ENCODE results near the gene USP34.

The USP34 gene

DNA sequence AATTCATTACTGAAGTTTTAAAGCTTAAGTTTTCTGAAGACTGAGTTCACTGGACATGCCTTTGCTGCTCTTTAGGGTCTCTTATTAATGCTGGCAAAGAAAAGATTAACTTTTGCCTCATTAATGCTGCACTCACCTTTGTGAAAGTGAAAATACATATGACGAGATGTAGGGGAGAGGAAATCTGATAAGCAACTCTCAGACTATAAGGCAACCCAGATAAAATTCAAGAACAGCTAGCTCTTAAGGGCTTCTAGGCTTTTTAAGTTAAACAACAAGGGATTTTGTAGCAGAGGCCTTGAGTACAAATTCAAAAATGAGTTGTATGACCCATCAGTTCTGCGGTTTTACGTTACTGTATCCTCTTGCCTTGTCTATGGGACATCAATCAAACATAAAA lies 143.7 kb downstream of the USP34 start:
- no peaks in the 10 kb centered on the region for H3K27me3 Mint-ChIP-seq
- intact Hi-C loops (cut with micrococcal nuclease), result no loop called here
- no peak overlapping the region for H3K27ac Mint-ChIP-seq
- peaks cover 74% of the 10 kb centered on the region for H3K36me3 Mint-ChIP-seq (ENCODE audit: low read depth)
- H3K4me3 Mint-ChIP-seq, result no peak overlapping the region
- H3K9me3 Mint-ChIP-seq, result no peaks in the 10 kb centered on the region
- no peaks in the 10 kb centered on the region for H3K4me1 Mint-ChIP-seq (ENCODE audit: low read depth)

DNA sequence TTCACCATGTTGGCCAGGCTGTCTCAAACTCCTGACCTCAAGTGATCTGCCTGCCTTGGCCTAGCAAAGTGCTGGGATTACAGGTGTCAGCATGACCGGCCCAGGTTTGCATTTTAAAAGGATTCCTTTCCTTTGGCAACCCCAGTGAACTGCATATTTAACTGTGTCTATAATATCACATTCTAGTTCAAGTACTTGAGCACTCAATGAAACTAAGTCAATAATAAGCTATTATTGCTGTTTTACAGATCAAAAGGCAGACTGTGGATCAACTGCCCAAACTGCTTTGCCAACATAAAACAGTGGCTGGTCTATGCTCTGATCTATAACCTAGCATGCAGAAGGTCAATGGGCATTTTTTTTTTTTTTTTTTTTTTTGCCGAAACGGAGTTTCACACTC lies 144.5 kb downstream of the USP34 start:
- H3K9me3 Mint-ChIP-seq, result no peaks in the 10 kb centered on the region
- intact Hi-C loops (cut with micrococcal nuclease), result no loop called here
- peaks cover 81% of the 10 kb centered on the region for H3K36me3 Mint-ChIP-seq (ENCODE audit: low read depth)
- no peaks in the 10 kb centered on the region for H3K27me3 Mint-ChIP-seq
- no peak overlapping the region for H3K27ac Mint-ChIP-seq
- H3K4me1 Mint-ChIP-seq (ENCODE audit: low read depth), result no peaks in the 10 kb centered on the region
- H3K4me3 Mint-ChIP-seq, result no peak overlapping the region

DNA sequence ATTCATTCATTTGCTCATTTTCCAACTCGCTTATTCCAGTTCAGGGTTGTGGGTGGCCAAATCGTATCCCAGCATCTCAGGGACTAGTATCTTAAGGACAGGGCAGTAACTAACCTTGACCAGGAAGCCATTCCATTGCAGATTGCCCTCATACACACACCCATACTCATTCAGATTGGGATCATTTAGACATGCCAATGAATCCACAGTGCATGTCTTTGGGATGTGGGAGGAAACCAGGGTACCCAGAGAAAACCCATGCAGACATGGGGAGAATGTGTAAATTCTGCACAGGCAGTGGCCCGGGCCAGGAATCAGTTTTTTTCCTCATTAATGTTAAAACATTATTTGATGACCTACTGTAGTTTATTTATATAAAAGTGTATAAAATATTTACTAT lies 150.7 kb downstream of the USP34 start:
- intact Hi-C loops (cut with micrococcal nuclease), result no loop called here
- H3K4me3 Mint-ChIP-seq, result no peak overlapping the region
- no peak overlapping the region for H3K27ac Mint-ChIP-seq
- peaks cover 83% of the 10 kb centered on the region for H3K36me3 Mint-ChIP-seq (ENCODE audit: low read depth)
- H3K9me3 Mint-ChIP-seq, result no peaks in the 10 kb centered on the region
- H3K27me3 Mint-ChIP-seq, result no peaks in the 10 kb centered on the region
- no peaks in the 10 kb centered on the region for H3K4me1 Mint-ChIP-seq (ENCODE audit: low read depth)

DNA sequence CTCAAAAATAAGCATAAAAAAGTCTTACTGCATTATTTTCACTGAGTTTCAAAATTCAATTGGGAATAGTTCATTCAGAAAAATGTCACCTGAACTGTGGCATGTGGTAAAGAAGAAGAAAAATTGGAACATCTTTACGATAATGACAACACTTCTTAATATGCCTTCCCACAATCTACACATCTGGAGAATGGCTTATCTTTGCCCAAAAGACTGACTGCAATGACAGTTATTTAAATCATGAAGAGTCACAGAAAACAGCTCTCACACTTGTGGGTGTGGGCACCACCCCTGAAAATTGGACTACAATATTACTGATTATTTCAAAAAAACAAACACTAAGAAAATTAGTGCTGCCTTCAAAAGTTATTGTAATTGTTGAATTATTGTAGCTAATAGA lies 152.3 kb downstream of the USP34 start:
- intact Hi-C loops (cut with micrococcal nuclease), result no loop called here
- no peaks in the 10 kb centered on the region for H3K4me1 Mint-ChIP-seq (ENCODE audit: low read depth)
- H3K36me3 Mint-ChIP-seq (ENCODE audit: low read depth), result peaks cover 82% of the 10 kb centered on the region
- no peaks in the 10 kb centered on the region for H3K9me3 Mint-ChIP-seq
- no peak overlapping the region for H3K4me3 Mint-ChIP-seq
- H3K27ac Mint-ChIP-seq, result no peak overlapping the region
- H3K27me3 Mint-ChIP-seq, result no peaks in the 10 kb centered on the region

DNA sequence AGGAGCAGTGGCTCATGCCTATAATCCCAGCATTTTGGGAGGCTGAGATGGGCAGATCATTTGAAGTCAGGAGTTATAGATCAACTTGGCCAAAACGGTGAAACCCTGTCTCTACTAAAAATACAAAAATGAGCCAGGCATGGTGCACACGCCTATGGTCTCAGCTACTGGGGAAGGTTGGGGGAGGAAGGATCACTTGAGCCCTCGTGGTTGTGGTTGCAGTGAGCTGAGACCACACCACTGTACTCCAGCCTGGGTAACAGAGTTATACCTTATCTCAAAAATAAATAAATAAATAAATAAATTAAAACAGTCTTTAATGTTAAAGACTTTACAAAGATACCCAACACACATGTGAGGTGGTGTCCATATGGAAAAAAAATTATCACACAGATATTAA lies 174.9 kb downstream of the USP34 start:
- H3K9me3 Mint-ChIP-seq, result no peaks in the 10 kb centered on the region
- no peaks in the 10 kb centered on the region for H3K27me3 Mint-ChIP-seq
- no peak overlapping the region for H3K27ac Mint-ChIP-seq
- no peaks in the 10 kb centered on the region for H3K4me1 Mint-ChIP-seq (ENCODE audit: low read depth)
- H3K36me3 Mint-ChIP-seq (ENCODE audit: low read depth), result peaks cover 88% of the 10 kb centered on the region
- H3K4me3 Mint-ChIP-seq, result no peak overlapping the region
- intact Hi-C loops (cut with micrococcal nuclease), result no loop called here

DNA sequence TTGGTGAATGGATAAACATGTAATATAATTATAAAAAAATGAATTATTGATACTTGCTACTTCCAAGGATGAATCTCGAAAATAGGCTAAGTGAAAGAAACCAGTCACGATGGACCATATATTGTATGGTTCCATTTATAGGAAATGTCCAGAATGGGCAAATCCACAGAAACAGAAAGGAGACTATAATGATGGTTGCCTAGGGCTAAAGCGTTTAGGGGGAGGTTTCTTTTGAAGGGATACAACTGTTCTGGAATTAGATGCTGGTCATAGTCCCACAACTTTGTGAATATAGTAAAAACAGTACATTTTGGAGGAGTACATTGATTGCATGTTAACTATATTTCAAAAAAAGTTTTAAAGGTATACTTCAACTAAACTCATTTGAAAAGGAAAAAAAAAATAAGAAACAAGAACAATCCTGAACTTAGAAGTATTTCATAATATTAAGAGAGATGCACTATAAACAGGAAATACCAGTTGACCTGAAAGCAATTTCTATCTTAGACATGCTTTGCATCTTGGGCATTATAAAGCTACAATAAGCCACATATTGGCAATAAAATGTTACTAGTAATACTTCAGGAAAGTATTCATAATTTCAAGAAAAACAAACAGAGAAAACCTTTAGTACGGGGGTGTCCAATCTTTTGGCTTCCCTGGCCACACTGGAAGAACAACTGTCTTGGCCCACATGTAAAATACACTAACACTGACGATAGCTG lies 178.9 kb downstream of the USP34 start:
- Mint-ChIP-seq H3K4me3 (no peak overlapping the region), H3K4me1 (ENCODE audit: low read depth) (no peaks in the 10 kb centered on the region), H3K27ac (no peak overlapping the region), H3K36me3 (ENCODE audit: low read depth) (peaks cover 86% of the 10 kb centered on the region), H3K27me3 (no peaks in the 10 kb centered on the region), H3K9me3 (no peaks in the 10 kb centered on the region)
- intact Hi-C loops (cut with micrococcal nuclease), result no loop called here

DNA sequence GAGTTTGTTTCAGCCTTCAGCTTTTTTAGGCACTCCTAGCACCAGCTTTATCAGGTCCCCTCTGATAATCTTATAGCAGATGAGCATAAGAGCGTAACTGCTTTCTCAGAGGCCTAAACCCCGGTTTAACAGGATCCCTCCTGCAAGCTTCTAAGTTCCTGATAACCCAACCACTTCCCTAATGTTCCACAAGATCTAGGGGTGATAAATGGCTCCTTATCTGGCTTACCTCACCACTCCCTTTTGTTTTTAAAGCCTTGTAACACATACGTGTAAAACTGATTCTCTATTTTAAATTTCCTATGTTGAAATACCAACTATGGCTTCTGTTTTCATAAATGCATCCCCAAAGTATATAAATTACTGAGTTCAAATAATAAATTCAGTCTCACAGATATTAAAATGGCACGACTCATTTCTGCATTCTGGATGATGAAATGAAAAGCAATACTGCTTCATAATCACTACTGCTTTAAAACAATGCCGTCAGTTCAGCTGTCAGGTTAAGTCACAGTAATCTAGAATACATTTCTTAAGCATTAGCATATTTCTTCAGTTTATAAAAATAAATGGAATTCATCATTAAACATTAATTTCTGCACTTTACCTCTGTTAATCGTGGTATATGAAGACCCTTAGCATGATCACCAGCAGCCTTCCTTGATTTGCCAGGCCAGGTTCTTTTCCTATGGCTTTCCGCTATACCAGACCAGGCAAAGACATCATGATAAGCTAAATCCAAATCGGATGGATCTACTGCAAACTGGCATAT lies 182.6 kb downstream of the USP34 start:
- intact Hi-C loops (cut with micrococcal nuclease), result no loop called here
- no peak overlapping the region for H3K27ac Mint-ChIP-seq
- H3K4me3 Mint-ChIP-seq, result no peak overlapping the region
- no peaks in the 10 kb centered on the region for H3K9me3 Mint-ChIP-seq
- no peaks in the 10 kb centered on the region for H3K4me1 Mint-ChIP-seq (ENCODE audit: low read depth)
- no peaks in the 10 kb centered on the region for H3K27me3 Mint-ChIP-seq
- H3K36me3 Mint-ChIP-seq (ENCODE audit: low read depth), result peaks cover 65% of the 10 kb centered on the region

DNA sequence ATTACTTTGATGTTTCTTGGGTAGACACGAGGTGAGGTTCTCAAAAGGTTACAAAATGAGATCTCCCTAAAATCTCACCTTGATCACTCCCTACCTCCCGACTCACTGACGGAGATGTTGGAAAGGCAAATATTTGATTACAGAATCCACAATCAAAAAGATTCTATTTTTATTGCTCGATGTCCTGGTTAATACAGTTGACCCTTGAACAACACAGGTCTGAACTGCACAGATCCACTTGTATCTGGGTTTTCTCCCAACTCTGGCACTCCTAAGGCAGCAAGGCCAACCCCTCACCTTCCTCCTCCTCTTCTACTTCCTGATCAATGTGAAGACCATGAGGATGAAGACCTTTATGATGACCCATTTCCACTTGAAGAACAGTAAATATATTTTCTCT lies 183.6 kb downstream of the USP34 start:
- H3K27me3 Mint-ChIP-seq, result no peaks in the 10 kb centered on the region
- H3K36me3 Mint-ChIP-seq (ENCODE audit: low read depth), result peaks cover 70% of the 10 kb centered on the region
- H3K27ac Mint-ChIP-seq, result no peak overlapping the region
- no peak overlapping the region for H3K4me3 Mint-ChIP-seq
- intact Hi-C loops (cut with micrococcal nuclease), result no loop called here
- no peaks in the 10 kb centered on the region for H3K9me3 Mint-ChIP-seq
- H3K4me1 Mint-ChIP-seq (ENCODE audit: low read depth), result no peaks in the 10 kb centered on the region

DNA sequence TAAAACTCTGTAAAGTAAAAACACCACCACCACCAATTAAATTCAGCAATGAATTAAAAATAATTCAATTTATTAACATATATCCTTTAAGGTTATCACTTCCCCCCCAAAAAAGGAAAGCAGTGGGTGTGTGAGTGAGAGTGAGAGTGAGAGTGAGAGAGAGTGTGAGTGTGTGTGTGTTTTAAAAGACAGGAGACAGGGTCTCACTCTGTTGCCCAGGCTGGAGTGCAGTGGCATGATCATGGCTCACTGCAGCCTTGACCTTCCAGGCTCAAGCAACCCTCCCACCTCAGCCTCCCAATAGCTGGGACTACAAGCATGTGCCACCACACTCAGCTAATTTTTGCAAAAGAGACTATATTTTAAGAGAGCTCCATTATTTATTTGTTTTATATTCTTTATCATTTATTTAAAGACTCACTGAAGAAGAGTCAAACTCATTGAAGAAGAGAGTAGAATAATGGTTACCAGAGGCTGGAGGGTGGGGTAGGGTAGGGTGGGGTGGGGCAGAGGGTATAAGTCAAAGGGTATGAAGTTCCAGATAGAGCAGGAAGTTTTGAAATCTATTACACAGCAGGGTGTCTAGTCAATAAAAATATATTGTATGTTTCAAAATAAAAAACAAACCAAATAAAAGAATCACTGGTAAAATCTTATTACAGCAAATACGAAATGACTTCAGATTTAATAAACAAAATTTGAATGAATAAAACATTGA lies 187.3 kb downstream of the USP34 start:
- Mint-ChIP-seq H3K36me3 (ENCODE audit: low read depth) (peaks cover 75% of the 10 kb centered on the region), H3K27ac (no peak overlapping the region), H3K9me3 (no peaks in the 10 kb centered on the region), H3K27me3 (no peaks in the 10 kb centered on the region), H3K4me3 (no peak overlapping the region), H3K4me1 (ENCODE audit: low read depth) (no peaks in the 10 kb centered on the region)
- intact Hi-C loops (cut with micrococcal nuclease), result no loop called here

DNA sequence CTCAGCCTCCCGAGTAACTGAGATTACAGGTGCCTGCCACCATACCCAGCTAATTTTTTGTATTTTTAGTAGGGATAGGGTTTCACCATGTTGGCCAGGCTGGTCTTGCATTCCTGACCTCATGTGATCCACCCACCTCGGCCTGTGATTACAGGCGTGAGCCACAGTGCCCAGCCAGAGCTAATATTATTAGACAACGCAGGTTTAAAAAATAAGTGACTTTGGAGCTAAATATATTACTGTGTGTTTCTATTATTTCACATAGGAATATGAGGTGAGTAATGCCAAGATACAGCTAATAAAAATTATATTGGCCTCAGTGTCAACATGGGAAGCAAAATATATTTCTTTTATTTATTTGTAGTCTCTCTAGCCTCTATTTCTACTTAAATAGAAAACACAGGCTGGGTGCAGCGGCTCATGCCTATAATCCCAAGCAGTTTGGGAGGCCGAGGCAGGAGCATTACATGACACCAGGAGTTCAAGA lies 188.7 kb downstream of the USP34 start:
- H3K27ac Mint-ChIP-seq, result no peak overlapping the region
- intact Hi-C loops (cut with micrococcal nuclease), result no loop called here
- no peaks in the 10 kb centered on the region for H3K27me3 Mint-ChIP-seq
- no peak overlapping the region for H3K4me3 Mint-ChIP-seq
- H3K36me3 Mint-ChIP-seq (ENCODE audit: low read depth), result peaks cover 75% of the 10 kb centered on the region
- no peaks in the 10 kb centered on the region for H3K4me1 Mint-ChIP-seq (ENCODE audit: low read depth)
- H3K9me3 Mint-ChIP-seq, result no peaks in the 10 kb centered on the region

DNA sequence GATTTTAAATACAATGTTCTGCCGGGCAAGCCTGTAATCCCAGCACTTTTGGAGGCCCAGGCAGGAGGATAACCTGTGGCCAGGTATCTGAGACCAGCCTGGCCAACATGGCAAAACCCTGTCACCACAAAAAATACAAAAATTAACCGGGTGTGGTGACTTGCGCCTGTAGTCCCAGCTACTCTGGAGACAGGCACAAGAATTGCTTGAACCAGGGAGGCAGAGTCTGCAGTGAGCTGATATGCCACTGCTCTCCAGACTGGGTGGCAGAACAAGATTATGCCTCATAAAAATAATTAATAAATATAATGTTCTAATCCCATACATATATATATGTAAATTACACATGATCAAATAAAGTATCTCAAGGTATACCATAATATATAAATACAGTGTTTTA lies 189.6 kb downstream of the USP34 start:
- H3K27me3 Mint-ChIP-seq, result no peaks in the 10 kb centered on the region
- peaks cover 73% of the 10 kb centered on the region for H3K36me3 Mint-ChIP-seq (ENCODE audit: low read depth)
- H3K4me3 Mint-ChIP-seq, result no peak overlapping the region
- intact Hi-C loops (cut with micrococcal nuclease), result no loop called here
- H3K27ac Mint-ChIP-seq, result no peak overlapping the region
- H3K9me3 Mint-ChIP-seq, result no peaks in the 10 kb centered on the region
- no peaks in the 10 kb centered on the region for H3K4me1 Mint-ChIP-seq (ENCODE audit: low read depth)

DNA sequence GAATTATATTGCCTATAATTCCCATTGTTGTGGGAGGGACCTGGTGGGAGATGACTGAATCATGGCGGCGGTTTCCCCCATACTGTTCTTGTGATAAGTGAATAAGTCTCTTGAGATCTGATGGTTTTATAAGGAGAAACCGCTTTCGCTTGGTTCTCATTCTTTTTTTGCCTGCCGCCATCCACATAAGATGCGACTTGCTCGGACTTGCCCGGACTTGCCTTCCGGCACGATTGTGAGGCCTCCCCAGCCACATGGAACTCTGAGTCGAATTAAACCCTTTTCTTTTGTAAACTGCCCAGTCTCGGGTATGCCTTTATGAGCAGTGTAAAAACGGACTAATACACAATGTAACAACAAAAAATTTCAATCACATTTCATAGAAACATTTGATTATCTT lies 193.1 kb downstream of the USP34 start:
- H3K27me3 Mint-ChIP-seq, result no peaks in the 10 kb centered on the region
- no peak overlapping the region for H3K4me3 Mint-ChIP-seq
- no peak overlapping the region for H3K27ac Mint-ChIP-seq
- intact Hi-C loops (cut with micrococcal nuclease), result no loop called here
- no peaks in the 10 kb centered on the region for H3K9me3 Mint-ChIP-seq
- peaks cover 78% of the 10 kb centered on the region for H3K36me3 Mint-ChIP-seq (ENCODE audit: low read depth)
- no peaks in the 10 kb centered on the region for H3K4me1 Mint-ChIP-seq (ENCODE audit: low read depth)

DNA sequence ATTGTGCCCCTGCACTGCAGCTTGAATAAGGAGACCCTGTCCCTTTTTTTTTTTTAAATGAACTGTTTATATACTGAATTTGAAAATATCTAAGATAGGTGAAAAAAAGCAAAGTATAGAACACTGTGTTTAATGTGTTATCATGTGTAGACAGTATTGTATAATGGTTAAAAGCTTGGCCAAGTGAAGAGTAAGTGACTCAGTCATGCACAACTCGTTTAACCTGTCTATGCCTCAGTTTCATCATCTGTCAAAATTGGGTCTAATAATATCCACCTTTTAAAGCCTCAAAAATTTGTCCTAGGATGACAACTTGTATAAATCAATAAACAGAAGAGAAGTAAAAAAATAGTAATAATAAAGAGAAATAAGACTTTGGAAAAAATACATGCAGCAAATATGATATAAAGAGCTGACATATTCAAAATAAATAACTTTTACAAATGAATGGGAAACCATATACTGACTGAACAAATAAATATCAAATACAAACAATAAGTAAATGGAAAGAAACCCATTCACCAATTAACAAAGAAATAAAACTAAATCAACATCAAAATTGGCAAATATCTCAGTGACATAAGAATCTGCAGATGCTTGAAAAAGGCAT lies 195.2 kb downstream of the USP34 start:
- no peaks in the 10 kb centered on the region for H3K27me3 Mint-ChIP-seq
- H3K27ac Mint-ChIP-seq, result no peak overlapping the region
- peaks cover 78% of the 10 kb centered on the region for H3K36me3 Mint-ChIP-seq (ENCODE audit: low read depth)

More for the DNA sequence above, 195.2 kb downstream of the USP34 start:
- H3K9me3 Mint-ChIP-seq, result no peaks in the 10 kb centered on the region
- no peak overlapping the region for H3K4me3 Mint-ChIP-seq
- intact Hi-C loops (cut with micrococcal nuclease), result no loop called here
- H3K4me1 Mint-ChIP-seq (ENCODE audit: low read depth), result no peaks in the 10 kb centered on the region
